Measurements from ENCODE around the gene HGFAC.

DNA sequence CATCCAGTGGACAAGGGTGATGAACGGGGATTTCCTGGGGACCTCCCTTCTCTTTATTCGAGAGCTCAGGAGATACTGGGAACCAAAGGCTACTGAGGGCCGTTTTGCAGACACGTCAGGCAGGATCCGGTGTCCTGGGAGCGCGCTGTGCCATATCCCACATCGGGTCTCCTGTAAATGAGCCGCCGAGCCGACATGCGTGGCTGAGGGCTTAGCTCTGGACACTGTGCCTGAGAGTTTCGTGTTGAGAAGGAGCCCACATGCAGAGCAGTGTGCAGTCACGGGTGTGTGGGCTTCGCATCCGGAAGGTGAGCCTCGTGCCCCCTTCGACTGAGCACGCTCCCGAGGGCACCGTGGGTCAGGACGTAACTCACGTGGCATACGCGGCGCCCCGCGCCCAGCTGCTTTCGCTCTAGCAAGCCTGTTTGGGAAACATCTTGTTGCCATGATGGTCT is 28.5 kb upstream of the HGFAC start:
- TF ChIP-seq, protein P1, sequence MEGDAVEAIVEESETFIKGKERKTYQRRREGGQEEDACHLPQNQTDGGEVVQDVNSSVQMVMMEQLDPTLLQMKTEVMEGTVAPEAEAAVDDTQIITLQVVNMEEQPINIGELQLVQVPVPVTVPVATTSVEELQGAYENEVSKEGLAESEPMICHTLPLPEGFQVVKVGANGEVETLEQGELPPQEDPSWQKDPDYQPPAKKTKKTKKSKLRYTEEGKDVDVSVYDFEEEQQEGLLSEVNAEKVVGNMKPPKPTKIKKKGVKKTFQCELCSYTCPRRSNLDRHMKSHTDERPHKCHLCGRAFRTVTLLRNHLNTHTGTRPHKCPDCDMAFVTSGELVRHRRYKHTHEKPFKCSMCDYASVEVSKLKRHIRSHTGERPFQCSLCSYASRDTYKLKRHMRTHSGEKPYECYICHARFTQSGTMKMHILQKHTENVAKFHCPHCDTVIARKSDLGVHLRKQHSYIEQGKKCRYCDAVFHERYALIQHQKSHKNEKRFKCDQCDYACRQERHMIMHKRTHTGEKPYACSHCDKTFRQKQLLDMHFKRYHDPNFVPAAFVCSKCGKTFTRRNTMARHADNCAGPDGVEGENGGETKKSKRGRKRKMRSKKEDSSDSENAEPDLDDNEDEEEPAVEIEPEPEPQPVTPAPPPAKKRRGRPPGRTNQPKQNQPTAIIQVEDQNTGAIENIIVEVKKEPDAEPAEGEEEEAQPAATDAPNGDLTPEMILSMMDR (IDR thresholded peaks at IDR 0.05; ENCODE audit: low read depth, low read length, poor library complexity, severe bottlenecking), result no peak
- TF ChIP-seq EZH2phosphoT487 (IDR thresholded peaks at IDR 0.05; ENCODE audit: borderline replicate concordance, low read length), result no peak
